K562 (cell line): ENCODE results near the gene CENPT. TPM values are rescaled to one million over a fixed set of nuclear protein-coding genes. Genes with fewer than 3 reads are reported as not detected.

Experiments
- ATAC-seq: fragments of 200-7000 bp; cut with Tn5 transposase; 3 replicates; pipeline ENCODE4 v1.9.1; 2020; ENCODE audit warnings: moderate library complexity
- BruUV-seq: library from RNA; stranded (reverse); fragments of 400-500 nt; replicated peaks from 2 replicates; lab custom pipeline; 2021; lab: Mats Ljungman, UMichigan
- CTCF ChIA-PET: fragments of 300-600 bp; formaldehyde crosslinking; extraction: SDS; loops from one replicate; lab custom pipeline; 2021; ENCODE audit warnings: low intra/inter-chr PET ratio; lab: Yijun Ruan, JAX
- POLR2A ChIA-PET: fragments of 300-600, 350-650 bp; sonication (Branson Sonifier 250); formaldehyde crosslinking; extraction: SDS; loops from one replicate; lab custom pipeline; 2021; ENCODE audit warnings: antibody characterized with exemption, inconsistent platforms; lab: Yijun Ruan, JAX
- DNase-seq, 4 experiments: peaks; one replicate each; pipeline versions ENCODE4 v3.0.0 to v3.0.0-alpha.2; 2011 to 2018; ENCODE audit warnings: low spot score in 3 of 4, mixed read lengths in 3 of 4; ENCODE audit errors: extremely low read depth in 1 of 4
- FAIRE-seq: peaks from 2 replicates; lab custom pipeline; 2011; peaks lifted over from hg19 to GRCh38; lab: Jason Lieb, UNC
- H2AFZ ChIP-seq: 2 replicates; pipeline ENCODE4 v1.6.0; 2011; ENCODE audit warnings: low read depth, low read length, control low read depth, inconsistent platforms
- H3K27ac ChIP-seq: fragments of 200-600 bp; 3 replicates; pipeline ENCODE4 v1.8.0; 2011; ENCODE audit warnings: low read depth, mild to moderate bottlenecking, control low read depth, inconsistent platforms, low read length, moderate library complexity, mixed read lengths; ENCODE audit errors: extremely low read depth
- H3K27me3 ChIP-seq, 2 experiments: fragments of 300-600 bp in 1 of 2; 2 replicates in 1 of 2; 3 replicates in 1 of 2; pipeline versions ENCODE4 v1.6.0 to v1.8.0; 2011; ENCODE audit warnings: inconsistent platforms in 2 of 2, low read length in 2 of 2, mild to moderate bottlenecking in 1 of 2, mixed read lengths in 1 of 2, moderate library complexity in 1 of 2; ENCODE audit not compliant: control insufficient read depth in 2 of 2, insufficient read depth in 2 of 2
- H3K36me3 ChIP-seq: fragments of 300-600 bp; 3 replicates; pipeline ENCODE4 v1.8.0; 2011; ENCODE audit warnings: mild to moderate bottlenecking, low read length, inconsistent platforms; ENCODE audit not compliant: control insufficient read depth, insufficient read depth
- H3K4me1 ChIP-seq, 2 experiments: fragments of 200-600 bp in 1 of 2; replicated peaks in 1 of 2; 2 replicates in 1 of 2; 3 replicates in 1 of 2; pipeline versions ENCODE4 v1.5.1 to v1.8.0; 2011; ENCODE audit warnings: inconsistent platforms in 2 of 2, low read length in 2 of 2, mild to moderate bottlenecking in 1 of 2, mixed read lengths in 1 of 2, moderate library complexity in 1 of 2; ENCODE audit not compliant: control insufficient read depth in 2 of 2, insufficient read depth in 2 of 2
- H3K4me2 ChIP-seq: 2 replicates; pipeline ENCODE4 v1.6.1; 2011; ENCODE audit warnings: low read length, control low read depth, inconsistent platforms, mixed read lengths; ENCODE audit not compliant: insufficient read depth
- H3K4me3 ChIP-seq: fragments of 200-600 bp; sonication (generic), shearing (Covaris generic); 2 replicates; pipeline ENCODE4 v1.5.1; 2016; ENCODE audit warnings: control low read depth, inconsistent platforms
- H3K79me2 ChIP-seq: fragments of 200-600 bp; 3 replicates; pipeline ENCODE4 v1.8.0; 2011; ENCODE audit warnings: low read length, inconsistent platforms; ENCODE audit not compliant: control insufficient read depth, insufficient read depth
- H3K9ac ChIP-seq, 2 experiments: 2 replicates each; pipeline versions ENCODE4 v1.6.0 to v1.6.1; 2011; ENCODE audit warnings: low read depth in 2 of 2, low read length in 2 of 2, control low read depth in 1 of 2, inconsistent platforms in 1 of 2, mild to moderate bottlenecking in 1 of 2, mixed read lengths in 1 of 2; ENCODE audit not compliant: insufficient read depth in 1 of 2
- H3K9me1 ChIP-seq: one replicate; pipeline ENCODE4 v1.6.0; 2011; ENCODE audit warnings: inconsistent platforms, mild to moderate bottlenecking, low read length, moderate library complexity; ENCODE audit not compliant: control insufficient read depth, insufficient read depth
- H3K9me3 ChIP-seq: replicated peaks from 2 replicates; pipeline ENCODE4 v1.5.1; 2011; ENCODE audit warnings: low read depth, low read length, inconsistent platforms; ENCODE audit not compliant: control insufficient read depth, insufficient read depth
- H4K20me1 ChIP-seq: replicated peaks from 2 replicates; pipeline ENCODE4 v1.6.1; 2011; ENCODE audit warnings: low read length, inconsistent platforms, mixed read lengths; ENCODE audit not compliant: control insufficient read depth, insufficient read depth
- DMBX1 ChIP-seq: fragments of 250-450 bp; sonication (Bioruptor Pico); IDR thresholded peaks from 2 replicates; pipeline ENCODE4 v1.8.0; 2022; ENCODE audit warnings: inconsistent platforms, mild to moderate bottlenecking, moderate library complexity, borderline replicate concordance
- EHMT2 ChIP-seq: fragments of 450-650 bp; IDR thresholded peaks from 2 replicates; pipeline ENCODE4 v1.6.1; 2018; ENCODE audit warnings: antibody characterized with exemption
- PPARD ChIP-seq: fragments of 250-450 bp; sonication (Bioruptor Pico); IDR thresholded peaks from 2 replicates; pipeline ENCODE4 v1.8.0; 2022; ENCODE audit warnings: inconsistent platforms, mild to moderate bottlenecking, moderate library complexity
- SNRNP70 ChIP-seq: fragments of 200-400 bp; formaldehyde crosslinking; optimal IDR thresholded peaks from 2 replicates; pipeline ENCODE3; 2017; ENCODE audit warnings: low read depth, low read length
- STAT5A ChIP-seq: IDR thresholded peaks from 2 replicates; pipeline ENCODE4 v1.6.1; 2012; ENCODE audit warnings: low read length, inconsistent platforms, borderline replicate concordance
- ZKSCAN8 ChIP-seq: fragments of 200-800 bp; sonication (Bioruptor generic); IDR thresholded peaks from 2 replicates; pipeline ENCODE4 v1.6.1; 2016; ENCODE audit warnings: missing genetic modification characterization, missing compliant biosample characterization
- ZNF551 ChIP-seq: fragments of 250-450 bp; sonication (Bioruptor Pico); IDR thresholded peaks from 2 replicates; pipeline ENCODE4 v1.5.0; 2021; ENCODE audit warnings: mild to moderate bottlenecking, moderate library complexity
- ZNF589 ChIP-seq: fragments of 200-800 bp; sonication (Bioruptor generic); IDR thresholded peaks from 2 replicates; pipeline ENCODE4 v1.6.1; 2016; ENCODE audit warnings: low read depth, missing genetic modification characterization, missing compliant biosample characterization
- WGBS: fragments of 100-300 bp; shearing (Covaris generic); methylation state at CpG from one replicate; pipeline ENCODE4 v1.1.6; 2016; ENCODE audit warnings: low coverage, mixed read lengths; ENCODE audit not compliant: insufficient coverage; ENCODE audit errors: missing lambda C conversion rate; 5-methylcytosine and 5-hydroxymethylcytosine counted together
- in situ Hi-C: fragments of 300-500 bp; cut with MboI; formaldehyde crosslinking; loops from 4 replicates; pipeline ENCODE4 v1.15.0; 2018; ENCODE audit warnings: inconsistent platforms, mixed read lengths
- intact Hi-C: fragments of 100-400 bp; cut with micrococcal nuclease; formaldehyde crosslinking; loops from 2 replicates; pipeline ENCODE4 v1.14.2; 2022
- polyA plus RNA-seq, 8 experiments: library from polyadenylated mRNA; depleted of rRNA in 4 of 8; stranded (reverse) in 5 of 8; unstranded in 3 of 8; fragments of >200 nt; fragmentation: Nextera tagmentation in 2 of 8; fragmentation: Illumina TruSeq in 1 of 8; extraction: Ambion mirVana in 2 of 8; extraction: Trizol in 1 of 8; gene quantifications; 2 replicates each; pipeline versions ENCODE4 v1.2.1 to v1.2.3, GENCODE V29; 2011 to 2014; ENCODE audit warnings: inconsistent platforms in 1 of 8, missing spikeins in 1 of 8
- total RNA-seq, 7 experiments: library from RNA; depleted of rRNA in 6 of 7; stranded (reverse); fragments of >200 nt in 6 of 7; fragmentation: Illumina TruSeq in 2 of 7; extraction: Trizol in 2 of 7; gene quantifications; 2 replicates each; pipeline versions ENCODE4 v1.2.1 to v1.2.3, GENCODE V29; 2011 to 2021; ENCODE audit warnings: low replicate concordance in 1 of 7
- TF ChIP-seq, protein P1 (sequence below): sonication (generic); formaldehyde crosslinking; IDR thresholded peaks from 2 replicates; pipeline ENCODE4 v1.5.0; 2020; ENCODE audit warnings: missing genetic modification reagents
- TF ChIP-seq, protein P2 (sequence below): fragments of 250-450 bp; sonication (Bioruptor Pico); IDR thresholded peaks from 2 replicates; pipeline ENCODE4 v1.4.0; 2020; ENCODE audit warnings: mild to moderate bottlenecking

Gene CENPT
- total and polyA plus RNA-seq, 9 of the 15 experiments (the other 6 are each of a cell fraction or from before 2014, with no cell fraction given) = 3.6 to 94.2 (median 44.1) TPM

DNA sequence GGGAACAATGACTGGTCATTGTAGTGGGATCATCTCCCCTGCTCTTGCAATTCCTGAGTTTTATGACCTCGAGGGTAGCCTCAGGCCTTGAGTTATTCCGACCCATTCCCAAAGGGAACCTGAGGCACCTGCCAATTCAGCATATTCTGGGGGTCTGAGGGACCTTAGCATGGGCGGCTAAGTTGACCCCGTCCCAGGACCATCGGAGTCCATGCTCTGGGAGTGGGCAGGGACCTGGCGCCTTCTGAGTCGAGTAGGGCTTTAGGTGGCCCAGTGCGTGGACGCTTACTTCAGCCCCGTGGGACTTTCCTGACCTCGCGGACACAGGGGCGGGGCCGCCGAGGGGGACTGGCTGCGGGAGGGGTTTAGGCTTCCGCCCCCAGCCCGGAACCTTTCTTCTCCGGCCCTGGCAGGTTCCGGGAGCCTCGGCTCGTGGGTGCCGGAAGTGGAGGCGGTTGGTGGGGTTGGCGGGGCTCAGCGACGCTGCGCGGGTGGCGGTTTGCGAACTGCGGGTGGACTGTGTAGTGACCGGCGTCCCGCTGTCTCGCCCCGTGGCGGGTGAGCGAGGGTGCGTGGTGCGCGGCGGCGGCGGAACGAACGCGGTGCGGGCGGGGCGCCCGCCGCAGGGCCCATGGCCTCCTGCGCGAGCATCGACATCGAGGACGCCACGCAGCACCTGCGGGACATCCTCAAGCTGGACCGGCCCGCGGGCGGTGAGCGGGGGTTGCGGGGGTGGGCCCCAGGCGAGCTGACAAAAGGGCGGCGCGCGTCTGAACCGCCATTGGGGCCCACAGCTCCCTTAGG lies 25.3 kb upstream of the CENPT start, which contains the start of gene EDC4:
Gene EDC4, plus strand, starts transcription at position 422 of the 804 bp plus-strand sequence. Its CDS starts 210 bp downstream, at position 632.
- H3K79me2 ChIP-seq = peaks cover 40% of the 10 kb centered on the region
- H3K9me3 ChIP-seq = no peaks in the 10 kb centered on the region
- H3K27ac ChIP-seq = peak within 1 kb of the TSS; percentile 83
- peak within 1 kb of the TSS; percentile 82 for H2AFZ ChIP-seq
- H4K20me1 ChIP-seq = peaks cover 14% of the 10 kb centered on the region
- 4% methylated on average over 60 of the region's 72 CpGs for WGBS
- FAIRE-seq (peak; percentile 74), DNase-seq (peak; percentile 90 to 95 (median 94)), ATAC-seq (peak; percentile 94)
- peak within 1 kb of the TSS; percentile 85 for H3K4me3 ChIP-seq
- BruUV-seq = no TSS peak
- H3K27me3 ChIP-seq = no peaks in the 10 kb centered on the region
- in situ Hi-C loops = no loop called here
- POLR2A ChIA-PET = interaction anchor here (0.7 to 2.6 kb wide), 6 partner anchors 9 to 134 kb away, joined by 3 to 15 read pairs (median 4); partner anchors contain the start of gene NRN1L
- peak within 1 kb of the TSS; percentile 87 to 99 for H3K9ac ChIP-seq
- H3K36me3 ChIP-seq = peaks cover 79% of the 10 kb centered on the region; the same call in 2 of the 3 replicates
- intact Hi-C loops = no loop called here
- H3K4me1 ChIP-seq = peaks cover 21% of the 10 kb centered on the region in 2 experiments; a peak in 4 of 5 replicates
- H3K9me1 ChIP-seq = no peaks in the 10 kb centered on the region
- CTCF ChIA-PET = no interaction called here
- H3K4me2 ChIP-seq = peak within 1 kb of the TSS; percentile 89
- TF ChIP-seq, protein P1, sequence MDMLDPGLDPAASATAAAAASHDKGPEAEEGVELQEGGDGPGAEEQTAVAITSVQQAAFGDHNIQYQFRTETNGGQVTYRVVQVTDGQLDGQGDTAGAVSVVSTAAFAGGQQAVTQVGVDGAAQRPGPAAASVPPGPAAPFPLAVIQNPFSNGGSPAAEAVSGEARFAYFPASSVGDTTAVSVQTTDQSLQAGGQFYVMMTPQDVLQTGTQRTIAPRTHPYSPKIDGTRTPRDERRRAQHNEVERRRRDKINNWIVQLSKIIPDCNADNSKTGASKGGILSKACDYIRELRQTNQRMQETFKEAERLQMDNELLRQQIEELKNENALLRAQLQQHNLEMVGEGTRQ (CRISPR knock-in tag) = no peak
- TF ChIP-seq ZNF589 (CRISPR knock-in tag) (no peak), ZKSCAN8 (no peak), STAT5A (no peak), ZNF551 (CRISPR knock-in tag) (no peak), PPARD (CRISPR knock-in tag) (no peak), EHMT2 (no peak), SNRNP70 (no peak), DMBX1 (CRISPR knock-in tag) (peak; percentile 44; the same call in 1 of the 2 replicates)
- TF ChIP-seq, protein P2, sequence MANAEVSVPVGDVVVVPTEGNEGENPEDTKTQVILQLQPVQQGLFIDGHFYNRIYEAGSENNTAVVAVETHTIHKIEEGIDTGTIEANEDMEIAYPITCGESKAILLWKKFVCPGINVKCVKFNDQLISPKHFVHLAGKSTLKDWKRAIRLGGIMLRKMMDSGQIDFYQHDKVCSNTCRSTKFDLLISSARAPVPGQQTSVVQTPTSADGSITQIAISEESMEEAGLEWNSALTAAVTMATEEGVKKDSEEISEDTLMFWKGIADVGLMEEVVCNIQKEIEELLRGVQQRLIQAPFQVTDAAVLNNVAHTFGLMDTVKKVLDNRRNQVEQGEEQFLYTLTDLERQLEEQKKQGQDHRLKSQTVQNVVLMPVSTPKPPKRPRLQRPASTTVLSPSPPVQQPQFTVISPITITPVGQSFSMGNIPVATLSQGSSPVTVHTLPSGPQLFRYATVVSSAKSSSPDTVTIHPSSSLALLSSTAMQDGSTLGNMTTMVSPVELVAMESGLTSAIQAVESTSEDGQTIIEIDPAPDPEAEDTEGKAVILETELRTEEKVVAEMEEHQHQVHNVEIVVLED = peak; percentile 57
